ENCODE results near the gene ASPN. TPM values are rescaled to one million over a fixed set of nuclear protein-coding genes. Genes with fewer than 3 reads are reported as not detected.

The ASPN gene
- total and polyA plus RNA-seq, 10 of the 15 experiments (the other 5 are each of a cell fraction or from before 2014, with no cell fraction given), result 0.03 to 0.47 (median 0.42) TPM; not detected in 7

DNA sequence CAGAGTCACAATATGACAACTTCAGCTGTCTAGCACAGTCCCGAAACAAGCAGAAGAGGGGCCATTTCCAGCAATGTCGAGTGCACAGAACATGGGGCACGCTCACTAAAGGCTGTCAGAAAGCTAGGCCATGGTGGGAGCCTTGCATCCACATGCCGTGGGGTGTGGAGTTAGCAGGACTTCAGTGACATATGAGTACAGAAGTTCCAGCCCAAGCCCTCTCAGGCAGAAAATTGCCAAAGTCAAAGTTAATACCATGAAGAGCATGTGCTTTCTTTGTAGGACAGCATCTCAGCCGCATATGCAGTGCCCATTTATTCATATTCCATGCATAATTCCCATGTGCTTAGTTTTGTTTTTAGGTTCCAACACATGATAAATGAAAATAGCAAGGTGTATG is 26.7 kb upstream of the ASPN start:
- in situ Hi-C loops (cut with MboI), result no loop called here
- no TSS peak for BruUV-seq (replicated peaks)
- H3K9me3 ChIP-seq (replicated peaks; ENCODE audit: control insufficient read depth, insufficient read depth, low read length), result no peaks in the 10 kb centered on the region

More for the DNA sequence above, 26.7 kb upstream of the ASPN start:
- H3K4me3 ChIP-seq, result no peak overlapping the region
- intact Hi-C loops (cut with micrococcal nuclease; ENCODE audit: unreplicated experiment), result loop anchor here (10.0 kb wide), 1 partner anchor 126 kb away; no protein-coding TSS in a partner anchor
- no peaks in the 10 kb centered on the region for H3K36me3 ChIP-seq (ENCODE audit: control insufficient read depth in 2 of 2, insufficient read depth in 2 of 2, low read length in 1 of 2)
- no peak for ATAC-seq
- H3K4me2 ChIP-seq (ENCODE audit: control insufficient read depth, insufficient read depth), result no peak overlapping the region
- DNase-seq (ENCODE audit: low read depth, low spot score), result no peak
- H3K27ac ChIP-seq (ENCODE audit: control insufficient read depth, insufficient read depth), result no peak overlapping the region
- CTCF ChIA-PET, result no interaction called here
- no peak for TF ChIP-seq ZNF207 (IDR thresholded peaks at IDR 0.05; ENCODE audit: borderline replicate concordance)
- TF ChIP-seq, protein P1, sequence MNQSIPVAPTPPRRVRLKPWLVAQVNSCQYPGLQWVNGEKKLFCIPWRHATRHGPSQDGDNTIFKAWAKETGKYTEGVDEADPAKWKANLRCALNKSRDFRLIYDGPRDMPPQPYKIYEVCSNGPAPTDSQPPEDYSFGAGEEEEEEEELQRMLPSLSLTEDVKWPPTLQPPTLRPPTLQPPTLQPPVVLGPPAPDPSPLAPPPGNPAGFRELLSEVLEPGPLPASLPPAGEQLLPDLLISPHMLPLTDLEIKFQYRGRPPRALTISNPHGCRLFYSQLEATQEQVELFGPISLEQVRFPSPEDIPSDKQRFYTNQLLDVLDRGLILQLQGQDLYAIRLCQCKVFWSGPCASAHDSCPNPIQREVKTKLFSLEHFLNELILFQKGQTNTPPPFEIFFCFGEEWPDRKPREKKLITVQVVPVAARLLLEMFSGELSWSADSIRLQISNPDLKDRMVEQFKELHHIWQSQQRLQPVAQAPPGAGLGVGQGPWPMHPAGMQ (IDR thresholded peaks at IDR 0.05; ENCODE audit: borderline replicate concordance), result no peak
- no peak for TF ChIP-seq GATAD2B (conservative IDR thresholded peaks at IDR 0.05; ENCODE audit: low read depth)
- TF ChIP-seq, protein P2, sequence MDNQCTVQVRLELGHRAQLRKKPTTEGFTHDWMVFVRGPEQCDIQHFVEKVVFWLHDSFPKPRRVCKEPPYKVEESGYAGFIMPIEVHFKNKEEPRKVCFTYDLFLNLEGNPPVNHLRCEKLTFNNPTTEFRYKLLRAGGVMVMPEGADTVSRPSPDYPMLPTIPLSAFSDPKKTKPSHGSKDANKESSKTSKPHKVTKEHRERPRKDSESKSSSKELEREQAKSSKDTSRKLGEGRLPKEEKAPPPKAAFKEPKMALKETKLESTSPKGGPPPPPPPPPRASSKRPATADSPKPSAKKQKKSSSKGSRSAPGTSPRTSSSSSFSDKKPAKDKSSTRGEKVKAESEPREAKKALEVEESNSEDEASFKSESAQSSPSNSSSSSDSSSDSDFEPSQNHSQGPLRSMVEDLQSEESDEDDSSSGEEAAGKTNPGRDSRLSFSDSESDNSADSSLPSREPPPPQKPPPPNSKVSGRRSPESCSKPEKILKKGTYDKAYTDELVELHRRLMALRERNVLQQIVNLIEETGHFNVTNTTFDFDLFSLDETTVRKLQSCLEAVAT (IDR thresholded peaks at IDR 0.05), result no peak
- TF ChIP-seq KLF5 (IDR thresholded peaks at IDR 0.05; ENCODE audit: partially characterized antibody), result no peak
- TF ChIP-seq HDGF (IDR thresholded peaks at IDR 0.05), result no peak
- TF ChIP-seq SMARCA5 (IDR thresholded peaks at IDR 0.05), result no peak
- TF ChIP-seq, protein P3, sequence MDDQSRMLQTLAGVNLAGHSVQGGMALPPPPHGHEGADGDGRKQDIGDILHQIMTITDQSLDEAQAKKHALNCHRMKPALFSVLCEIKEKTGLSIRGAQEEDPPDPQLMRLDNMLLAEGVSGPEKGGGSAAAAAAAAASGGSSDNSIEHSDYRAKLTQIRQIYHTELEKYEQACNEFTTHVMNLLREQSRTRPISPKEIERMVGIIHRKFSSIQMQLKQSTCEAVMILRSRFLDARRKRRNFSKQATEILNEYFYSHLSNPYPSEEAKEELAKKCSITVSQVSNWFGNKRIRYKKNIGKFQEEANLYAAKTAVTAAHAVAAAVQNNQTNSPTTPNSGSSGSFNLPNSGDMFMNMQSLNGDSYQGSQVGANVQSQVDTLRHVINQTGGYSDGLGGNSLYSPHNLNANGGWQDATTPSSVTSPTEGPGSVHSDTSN (IDR thresholded peaks at IDR 0.05; ENCODE audit: insufficient replicate concordance, low read depth, low read length), result no peak
- TF ChIP-seq, protein P4, sequence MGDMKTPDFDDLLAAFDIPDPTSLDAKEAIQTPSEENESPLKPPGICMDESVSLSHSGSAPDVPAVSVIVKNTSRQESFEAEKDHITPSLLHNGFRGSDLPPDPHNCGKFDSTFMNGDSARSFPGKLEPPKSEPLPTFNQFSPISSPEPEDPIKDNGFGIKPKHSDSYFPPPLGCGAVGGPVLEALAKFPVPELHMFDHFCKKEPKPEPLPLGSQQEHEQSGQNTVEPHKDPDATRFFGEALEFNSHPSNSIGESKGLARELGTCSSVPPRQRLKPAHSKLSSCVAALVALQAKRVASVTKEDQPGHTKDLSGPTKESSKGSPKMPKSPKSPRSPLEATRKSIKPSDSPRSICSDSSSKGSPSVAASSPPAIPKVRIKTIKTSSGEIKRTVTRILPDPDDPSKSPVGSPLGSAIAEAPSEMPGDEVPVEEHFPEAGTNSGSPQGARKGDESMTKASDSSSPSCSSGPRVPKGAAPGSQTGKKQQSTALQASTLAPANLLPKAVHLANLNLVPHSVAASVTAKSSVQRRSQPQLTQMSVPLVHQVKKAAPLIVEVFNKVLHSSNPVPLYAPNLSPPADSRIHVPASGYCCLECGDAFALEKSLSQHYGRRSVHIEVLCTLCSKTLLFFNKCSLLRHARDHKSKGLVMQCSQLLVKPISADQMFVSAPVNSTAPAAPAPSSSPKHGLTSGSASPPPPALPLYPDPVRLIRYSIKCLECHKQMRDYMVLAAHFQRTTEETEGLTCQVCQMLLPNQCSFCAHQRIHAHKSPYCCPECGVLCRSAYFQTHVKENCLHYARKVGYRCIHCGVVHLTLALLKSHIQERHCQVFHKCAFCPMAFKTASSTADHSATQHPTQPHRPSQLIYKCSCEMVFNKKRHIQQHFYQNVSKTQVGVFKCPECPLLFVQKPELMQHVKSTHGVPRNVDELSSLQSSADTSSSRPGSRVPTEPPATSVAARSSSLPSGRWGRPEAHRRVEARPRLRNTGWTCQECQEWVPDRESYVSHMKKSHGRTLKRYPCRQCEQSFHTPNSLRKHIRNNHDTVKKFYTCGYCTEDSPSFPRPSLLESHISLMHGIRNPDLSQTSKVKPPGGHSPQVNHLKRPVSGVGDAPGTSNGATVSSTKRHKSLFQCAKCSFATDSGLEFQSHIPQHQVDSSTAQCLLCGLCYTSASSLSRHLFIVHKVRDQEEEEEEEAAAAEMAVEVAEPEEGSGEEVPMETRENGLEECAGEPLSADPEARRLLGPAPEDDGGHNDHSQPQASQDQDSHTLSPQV (IDR thresholded peaks at IDR 0.05), result no peak
- no peak for TF ChIP-seq BCL11A (IDR thresholded peaks at IDR 0.05; ENCODE audit: low read depth, low read length)
- no peak for TF ChIP-seq RAD21 (IDR thresholded peaks at IDR 0.05; ENCODE audit: insufficient read depth, low read depth, low read length)
- TF ChIP-seq SMAD5 (IDR thresholded peaks at IDR 0.05; ENCODE audit: low read depth), result no peak
- TF ChIP-seq ZNF274 (IDR thresholded peaks at IDR 0.05; ENCODE audit: insufficient read depth, insufficient read length), result no peak
- TF ChIP-seq, protein P5, sequence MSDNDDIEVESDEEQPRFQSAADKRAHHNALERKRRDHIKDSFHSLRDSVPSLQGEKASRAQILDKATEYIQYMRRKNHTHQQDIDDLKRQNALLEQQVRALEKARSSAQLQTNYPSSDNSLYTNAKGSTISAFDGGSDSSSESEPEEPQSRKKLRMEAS (IDR thresholded peaks at IDR 0.05; ENCODE audit: low read depth, low read length), result no peak
- no peak for TF ChIP-seq ZBED1 (IDR thresholded peaks at IDR 0.05; ENCODE audit: borderline replicate concordance)
- TF ChIP-seq ZNF622 (IDR thresholded peaks at IDR 0.05), result no peak
- no peaks in the 10 kb centered on the region for H4K20me1 ChIP-seq (ENCODE audit: control insufficient read depth, insufficient read depth)
- 93% methylated on average over 5 of the region's 5 CpGs for WGBS (ENCODE audit: insufficient coverage, insufficient replicate concordance, low lambda C conversion rate, missing lambda C conversion rate)
- SMC1A ChIA-PET (ENCODE audit: uncharacterized antibody, unreplicated experiment), result no interaction called here
- no peak for FAIRE-seq
- no peaks in the 10 kb centered on the region for H3K27me3 ChIP-seq (replicated peaks in 1 of 2; ENCODE audit: control insufficient read depth in 2 of 2, insufficient read depth in 2 of 2, low read length in 1 of 2)
- RAD21 ChIA-PET (ENCODE audit: unreplicated experiment), result no interaction called here
- POLR2A ChIA-PET, result no interaction called here
- H3K79me2 ChIP-seq (ENCODE audit: control insufficient read depth, insufficient read depth, low read length), result no peaks in the 10 kb centered on the region
- peaks cover 3% of the 10 kb centered on the region; the same call in 1 of the 2 replicates for H3K4me1 ChIP-seq (ENCODE audit: control insufficient read depth, insufficient read depth, low read length)
- no peak overlapping the region for H2AFZ ChIP-seq (ENCODE audit: control insufficient read depth, low read depth, low read length)
- no peak overlapping the region for H3K9ac ChIP-seq (ENCODE audit: control insufficient read depth, insufficient read depth, low read length)

All from GM12878 (cell line).